A549 (cell line): Measurements from ENCODE around the gene LGALS4.
"Not testable (repeated sequence)": the region's sequence is repeated elsewhere in the genome, so short reads cannot be mapped to it uniquely, and the experiment has no call there.

Experiments
- BHLHE40 ChIP-seq: IDR thresholded peaks from 2 replicates; pipeline ENCODE4 v1.6.1; 2012; ENCODE audit warnings: low read depth, low read length, inconsistent platforms
- EP300 ChIP-seq, 2 experiments: fragments of >200 bp; sonication (Bioruptor Twin); formaldehyde crosslinking; IDR thresholded peaks; 2 replicates in 1 of 2; 3 replicates in 1 of 2; pipeline ENCODE4 v1.6.1; 2016 to 2017
- ESRRA ChIP-seq: fragments of 150-350 bp; IDR thresholded peaks from 2 replicates; pipeline ENCODE4 v1.6.1; 2014; ENCODE audit warnings: mild to moderate bottlenecking, low read length, borderline replicate concordance
- MAFK ChIP-seq: fragments of 450-650 bp; IDR thresholded peaks from 2 replicates; pipeline ENCODE4 v1.6.1; 2014; ENCODE audit not compliant: partially characterized antibody
- RAD21 ChIP-seq, 2 experiments: fragments of >200 bp in 1 of 2; sonication (Bioruptor Twin) in 1 of 2; formaldehyde crosslinking in 1 of 2; IDR thresholded peaks in 1 of 2; conservative IDR thresholded peaks in 1 of 2; 2 replicates in 1 of 2; 3 replicates in 1 of 2; pipeline ENCODE4 v1.6.1; 2012 to 2018; ENCODE audit warnings: inconsistent platforms in 1 of 2
- TF ChIP-seq, protein P1 (sequence below): fragments of >200 bp; sonication (Bioruptor Twin); formaldehyde crosslinking; IDR thresholded peaks from 3 replicates; pipeline ENCODE4 v1.5.1; 2016

DNA sequence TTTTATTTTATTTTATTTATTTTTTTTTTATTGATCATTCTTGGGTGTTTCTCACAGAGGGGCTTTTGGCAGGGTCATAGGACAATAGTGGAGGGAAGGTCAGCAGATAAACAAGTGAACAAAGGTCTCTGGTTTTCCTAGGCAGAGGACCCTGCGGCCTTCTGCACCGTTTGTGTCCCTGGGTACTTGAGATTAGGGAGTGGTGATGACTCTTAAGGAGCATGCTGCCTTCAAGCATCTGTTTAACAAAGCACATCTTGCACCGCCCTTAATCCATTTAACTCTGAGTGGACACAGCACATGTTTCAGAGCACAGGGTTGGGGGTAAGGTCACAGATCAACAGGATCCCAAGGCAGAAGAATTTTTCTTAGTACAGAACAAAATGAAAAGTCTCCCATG lies 42.2 kb upstream of the LGALS4 start:
- TF ChIP-seq RAD21 (conservative IDR thresholded peaks at IDR 0.05 in 1 of 2, IDR thresholded peaks at IDR 0.05 in 1 of 2); ESRRA; BHLHE40; MAFK; EP300 (IDR thresholded peaks at IDR 0.05): not testable (repeated sequence)
- TF ChIP-seq, protein P1, sequence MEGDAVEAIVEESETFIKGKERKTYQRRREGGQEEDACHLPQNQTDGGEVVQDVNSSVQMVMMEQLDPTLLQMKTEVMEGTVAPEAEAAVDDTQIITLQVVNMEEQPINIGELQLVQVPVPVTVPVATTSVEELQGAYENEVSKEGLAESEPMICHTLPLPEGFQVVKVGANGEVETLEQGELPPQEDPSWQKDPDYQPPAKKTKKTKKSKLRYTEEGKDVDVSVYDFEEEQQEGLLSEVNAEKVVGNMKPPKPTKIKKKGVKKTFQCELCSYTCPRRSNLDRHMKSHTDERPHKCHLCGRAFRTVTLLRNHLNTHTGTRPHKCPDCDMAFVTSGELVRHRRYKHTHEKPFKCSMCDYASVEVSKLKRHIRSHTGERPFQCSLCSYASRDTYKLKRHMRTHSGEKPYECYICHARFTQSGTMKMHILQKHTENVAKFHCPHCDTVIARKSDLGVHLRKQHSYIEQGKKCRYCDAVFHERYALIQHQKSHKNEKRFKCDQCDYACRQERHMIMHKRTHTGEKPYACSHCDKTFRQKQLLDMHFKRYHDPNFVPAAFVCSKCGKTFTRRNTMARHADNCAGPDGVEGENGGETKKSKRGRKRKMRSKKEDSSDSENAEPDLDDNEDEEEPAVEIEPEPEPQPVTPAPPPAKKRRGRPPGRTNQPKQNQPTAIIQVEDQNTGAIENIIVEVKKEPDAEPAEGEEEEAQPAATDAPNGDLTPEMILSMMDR: not testable (repeated sequence)
